HEK293 (cell line): ENCODE measurements around the gene SCYGR4.

Experiments used
- RBAK ChIP-seq: fragments of 450-650 bp; formaldehyde crosslinking; IDR thresholded peaks from 2 replicates; pipeline ENCODE4 v1.5.1; 2016; ENCODE audit warnings: missing biosample characterization, missing genetic modification characterization
- ZBTB7A ChIP-seq: fragments of 450-650 bp; formaldehyde crosslinking; IDR thresholded peaks from 2 replicates; pipeline ENCODE4 v1.5.1; 2016; ENCODE audit warnings: low read depth, missing biosample characterization, missing genetic modification characterization
- ZNF175 ChIP-seq: fragments of 450-650 bp; formaldehyde crosslinking; IDR thresholded peaks from 2 replicates; pipeline ENCODE4 v1.5.1; 2016; ENCODE audit warnings: missing biosample characterization, missing genetic modification characterization
- ZNF274 ChIP-seq, 2 experiments: fragments of 200-500 bp in 1 of 2; fragments of 450-650 bp in 1 of 2; sonication (Bioruptor generic) in 1 of 2; formaldehyde crosslinking in 1 of 2; IDR thresholded peaks; 2 replicates each; pipeline versions ENCODE4 v1.5.1 to v1.6.1; 2014 to 2016; ENCODE audit warnings: borderline replicate concordance in 1 of 2, inconsistent platforms in 1 of 2, low read length in 1 of 2, missing biosample characterization in 1 of 2, missing genetic modification characterization in 1 of 2
- ZNF311 ChIP-seq: fragments of 450-650 bp; formaldehyde crosslinking; IDR thresholded peaks from 2 replicates; pipeline ENCODE4 v1.5.1; 2017; ENCODE audit warnings: missing biosample characterization, missing genetic modification characterization, borderline replicate concordance
- ZNF521 ChIP-seq: fragments of 450-650 bp; formaldehyde crosslinking; IDR thresholded peaks from 2 replicates; pipeline ENCODE4 v1.5.1; 2017; ENCODE audit warnings: missing biosample characterization, mild to moderate bottlenecking, missing genetic modification characterization
- ZNF549 ChIP-seq: fragments of 450-650 bp; IDR thresholded peaks from 2 replicates; pipeline ENCODE4 v1.5.1; 2018; ENCODE audit warnings: missing biosample characterization, missing genetic modification characterization, mild to moderate bottlenecking, inconsistent platforms, moderate library complexity
- ZNF76 ChIP-seq: fragments of 450-650 bp; formaldehyde crosslinking; IDR thresholded peaks from 2 replicates; pipeline ENCODE4; 2016; ENCODE audit warnings: low read depth, missing biosample characterization, missing genetic modification characterization, borderline replicate concordance
- ZNF776 ChIP-seq: fragments of 450-650 bp; formaldehyde crosslinking; IDR thresholded peaks from 2 replicates; pipeline ENCODE4 v1.5.0; 2017; ENCODE audit warnings: missing biosample characterization, missing genetic modification characterization, borderline replicate concordance
- TF ChIP-seq, protein P1 (sequence below): fragments of 450-650 bp; formaldehyde crosslinking; IDR thresholded peaks from 2 replicates; pipeline ENCODE4 v1.5.1; 2016; ENCODE audit warnings: missing biosample characterization, missing genetic modification characterization
- TF ChIP-seq, protein P2 (sequence below): fragments of 450-650 bp; formaldehyde crosslinking; IDR thresholded peaks from 2 replicates; pipeline ENCODE4 v1.5.1; 2016; ENCODE audit warnings: missing biosample characterization, missing genetic modification characterization
- TF ChIP-seq, protein P3 (sequence below): fragments of 450-650 bp; formaldehyde crosslinking; optimal IDR thresholded peaks from 2 replicates; pipeline ENCODE3; 2016; ENCODE audit warnings: missing biosample characterization, mild to moderate bottlenecking, missing genetic modification characterization

DNA sequence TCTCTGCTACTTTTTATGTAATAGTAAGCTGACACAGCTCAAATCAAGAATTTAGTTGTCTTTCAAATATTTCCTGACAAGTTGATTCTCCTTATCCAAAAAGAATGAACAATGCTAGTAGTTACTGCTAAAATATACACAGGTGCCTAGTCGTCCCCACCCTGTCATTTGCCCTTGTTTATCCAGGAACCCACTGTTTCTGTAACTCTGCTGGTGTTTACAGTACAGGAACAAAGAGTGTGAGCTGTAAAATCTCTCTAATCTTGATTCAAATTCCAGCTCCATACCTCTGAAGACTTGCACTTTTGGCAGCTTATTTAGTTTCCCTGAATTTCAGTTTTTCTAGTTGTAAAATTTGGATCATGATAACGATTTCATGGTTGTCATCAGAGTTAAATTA, 39.7 kb upstream of the SCYGR4 start:
- TF ChIP-seq ZNF549 (tag by site-specific recombination) (no peak), ZNF776 (tag by site-specific recombination) (no peak), ZNF76 (no peak), ZNF274 (IDR thresholded peaks at IDR 0.05; ENCODE audit: low read length) (no peak), ZNF274 (tag by site-specific recombination; IDR thresholded peaks at IDR 0.05; ENCODE audit: borderline replicate concordance) (no peak), ZNF521 (no peak), RBAK (tag by site-specific recombination) (no peak), ZNF311 (no peak), ZBTB7A (no peak), ZNF175 (tag by site-specific recombination) (no peak)
- TF ChIP-seq, protein P1, sequence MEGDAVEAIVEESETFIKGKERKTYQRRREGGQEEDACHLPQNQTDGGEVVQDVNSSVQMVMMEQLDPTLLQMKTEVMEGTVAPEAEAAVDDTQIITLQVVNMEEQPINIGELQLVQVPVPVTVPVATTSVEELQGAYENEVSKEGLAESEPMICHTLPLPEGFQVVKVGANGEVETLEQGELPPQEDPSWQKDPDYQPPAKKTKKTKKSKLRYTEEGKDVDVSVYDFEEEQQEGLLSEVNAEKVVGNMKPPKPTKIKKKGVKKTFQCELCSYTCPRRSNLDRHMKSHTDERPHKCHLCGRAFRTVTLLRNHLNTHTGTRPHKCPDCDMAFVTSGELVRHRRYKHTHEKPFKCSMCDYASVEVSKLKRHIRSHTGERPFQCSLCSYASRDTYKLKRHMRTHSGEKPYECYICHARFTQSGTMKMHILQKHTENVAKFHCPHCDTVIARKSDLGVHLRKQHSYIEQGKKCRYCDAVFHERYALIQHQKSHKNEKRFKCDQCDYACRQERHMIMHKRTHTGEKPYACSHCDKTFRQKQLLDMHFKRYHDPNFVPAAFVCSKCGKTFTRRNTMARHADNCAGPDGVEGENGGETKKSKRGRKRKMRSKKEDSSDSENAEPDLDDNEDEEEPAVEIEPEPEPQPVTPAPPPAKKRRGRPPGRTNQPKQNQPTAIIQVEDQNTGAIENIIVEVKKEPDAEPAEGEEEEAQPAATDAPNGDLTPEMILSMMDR (tag by site-specific recombination) = no peak
- TF ChIP-seq, protein P2, sequence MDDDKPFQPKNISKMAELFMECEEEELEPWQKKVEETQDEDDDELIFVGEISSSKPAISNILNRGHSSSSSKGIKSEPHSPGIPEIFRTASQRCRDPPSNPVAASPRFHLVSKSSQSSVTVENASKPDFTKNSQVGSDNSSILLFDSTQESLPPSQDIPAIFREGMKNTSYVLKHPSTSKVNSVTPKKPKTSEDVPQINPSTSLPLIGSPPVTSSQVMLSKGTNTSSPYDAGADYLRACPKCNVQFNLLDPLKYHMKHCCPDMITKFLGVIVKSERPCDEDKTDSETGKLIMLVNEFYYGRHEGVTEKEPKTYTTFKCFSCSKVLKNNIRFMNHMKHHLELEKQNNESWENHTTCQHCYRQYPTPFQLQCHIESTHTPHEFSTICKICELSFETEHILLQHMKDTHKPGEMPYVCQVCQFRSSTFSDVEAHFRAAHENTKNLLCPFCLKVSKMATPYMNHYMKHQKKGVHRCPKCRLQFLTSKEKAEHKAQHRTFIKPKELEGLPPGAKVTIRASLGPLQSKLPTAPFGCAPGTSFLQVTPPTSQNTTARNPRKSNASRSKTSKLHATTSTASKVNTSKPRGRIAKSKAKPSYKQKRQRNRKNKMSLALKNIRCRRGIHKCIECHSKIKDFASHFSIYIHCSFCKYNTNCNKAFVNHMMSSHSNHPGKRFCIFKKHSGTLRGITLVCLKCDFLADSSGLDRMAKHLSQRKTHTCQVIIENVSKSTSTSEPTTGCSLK (tag by site-specific recombination) = no peak
- TF ChIP-seq, protein P3, sequence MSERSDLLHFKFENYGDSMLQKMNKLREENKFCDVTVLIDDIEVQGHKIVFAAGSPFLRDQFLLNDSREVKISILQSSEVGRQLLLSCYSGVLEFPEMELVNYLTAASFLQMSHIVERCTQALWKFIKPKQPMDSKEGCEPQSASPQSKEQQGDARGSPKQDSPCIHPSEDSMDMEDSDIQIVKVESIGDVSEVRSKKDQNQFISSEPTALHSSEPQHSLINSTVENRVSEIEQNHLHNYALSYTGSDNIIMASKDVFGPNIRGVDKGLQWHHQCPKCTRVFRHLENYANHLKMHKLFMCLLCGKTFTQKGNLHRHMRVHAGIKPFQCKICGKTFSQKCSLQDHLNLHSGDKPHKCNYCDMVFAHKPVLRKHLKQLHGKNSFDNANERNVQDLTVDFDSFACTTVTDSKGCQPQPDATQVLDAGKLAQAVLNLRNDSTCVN (tag by site-specific recombination) = no peak
